Right atrium auricular region (tissue), 2 donors: ENCODE measurements around the gene MAP3K4. TPM values are rescaled to one million over a fixed set of nuclear protein-coding genes. Genes with fewer than 3 reads are reported as not detected.

ENCODE experiments used
- DNase-seq: peaks from one replicate; pipeline ENCODE4 v3.0.0-alpha.2; 2019; ENCODE audit warnings: low spot score
- H3K27ac ChIP-seq, 2 donors: fragments of 200-600 bp; sonication (generic); 1 replicate in 1 of 2; 2 replicates in 1 of 2; pipeline ENCODE4 v1.5.1; 2016 to 2019
- H3K27me3 ChIP-seq, 2 donors: fragments of 200-600 bp; sonication (generic); one replicate each; pipeline versions ENCODE4 v1.5.1 to v1.6.0; 2017 to 2019
- H3K36me3 ChIP-seq: fragments of 200-600 bp; sonication (generic); one replicate; pipeline ENCODE4 v1.5.1; 2016
- H3K4me1 ChIP-seq, 2 donors: fragments of 200-600 bp; sonication (generic); one replicate each; pipeline versions ENCODE4 v1.5.1 to v1.6.0; 2017 to 2019
- H3K4me3 ChIP-seq, 2 donors: fragments of 200-600 bp; sonication (generic); 1 replicate in 1 of 2; 2 replicates in 1 of 2; pipeline ENCODE4 v1.5.1; 2017 to 2019; ENCODE audit warnings: mild to moderate bottlenecking in 1 of 2, moderate library complexity in 1 of 2
- H3K9me3 ChIP-seq, 2 donors: fragments of 200-600 bp; sonication (generic); one replicate each; pipeline ENCODE4 v1.5.1; 2019
- CTCF ChIP-seq, 2 donors: fragments of 200-600 bp; sonication (generic); IDR thresholded peaks; one replicate each; pipeline ENCODE4 v1.5.1; 2019; ENCODE audit warnings: antibody characterized with exemption in 2 of 2
- total RNA-seq, 2 donors: library from RNA; depleted of rRNA; stranded (reverse); fragments of >200 nt; gene quantifications; one replicate each; pipeline ENCODE4 v1.1.0, GENCODE V29; 2016

Gene MAP3K4
- total RNA-seq, 2 donors from 2014 or later, result 15.6 to 17.2 TPM

- H3K36me3 ChIP-seq, result no peaks in the 10 kb centered on the region
- no peak overlapping the region for H3K27ac ChIP-seq
- H3K4me1 ChIP-seq, result peaks cover 0 to 22% of the 10 kb centered on the region in 2 donors
- no peaks in the 10 kb centered on the region for H3K9me3 ChIP-seq
- no peak for DNase-seq
- no peaks in the 10 kb centered on the region for H3K27me3 ChIP-seq
- no peak overlapping the region for H3K4me3 ChIP-seq
- no peak for TF ChIP-seq CTCF (IDR thresholded peaks at IDR 0.05)
Measured at GRCh38 chr6:161001421-161001820, 9.9 kb downstream of the MAP3K4 start.

GRCh38 chr6:161003336-161003735, 11.8 kb downstream of the MAP3K4 start:
- H3K9me3 ChIP-seq, result no peaks in the 10 kb centered on the region
- no peak for DNase-seq
- TF ChIP-seq CTCF (IDR thresholded peaks at IDR 0.05), result no peak

GRCh38 chr6:161008245-161008644, 16.7 kb downstream of the MAP3K4 start:
- TF ChIP-seq CTCF (IDR thresholded peaks at IDR 0.05), result no peak
- Histone ChIP-seq H3K36me3 (no peaks in the 10 kb centered on the region), H3K4me1 (peaks cover 0 to 35% of the 10 kb centered on the region in 2 donors), H3K4me3 (no peak overlapping the region), H3K27me3 (no peaks in the 10 kb centered on the region), H3K27ac (no peak overlapping the region), H3K9me3 (no peaks in the 10 kb centered on the region)
- DNase-seq, result no peak

More at GRCh38 chr6:161003336-161003735, 11.8 kb downstream of the MAP3K4 start:
- Histone ChIP-seq H3K4me3 (no peak overlapping the region), H3K27me3 (no peaks in the 10 kb centered on the region), H3K27ac (no peak overlapping the region), H3K4me1 (peaks cover 0 to 28% of the 10 kb centered on the region in 2 donors), H3K36me3 (no peaks in the 10 kb centered on the region)

- Histone ChIP-seq H3K4me3 (no peak overlapping the region), H3K36me3 (no peaks in the 10 kb centered on the region), H3K4me1 (peaks cover 0 to 41% of the 10 kb centered on the region in 2 donors), H3K27me3 (no peaks in the 10 kb centered on the region), H3K9me3 (no peaks in the 10 kb centered on the region), H3K27ac (no peak overlapping the region)
- DNase-seq, result no peak
- TF ChIP-seq CTCF (IDR thresholded peaks at IDR 0.05), result no peak
Measured at GRCh38 chr6:161009991-161010390, 18.4 kb downstream of the MAP3K4 start.

GRCh38 chr6:161010418-161010817, 18.8 kb downstream of the MAP3K4 start:
- no peaks in the 10 kb centered on the region for H3K27me3 ChIP-seq
- H3K4me3 ChIP-seq, result no peak overlapping the region
- H3K27ac ChIP-seq, result peak overlapping the region in 1 of 2 donors; percentile 61
- no peak for DNase-seq
- H3K9me3 ChIP-seq, result no peaks in the 10 kb centered on the region
- peaks cover 0 to 41% of the 10 kb centered on the region in 2 donors for H3K4me1 ChIP-seq
- no peak for TF ChIP-seq CTCF (IDR thresholded peaks at IDR 0.05)
- H3K36me3 ChIP-seq, result no peaks in the 10 kb centered on the region
